Glutamatergic neuron (in vitro differentiated cells): ENCODE results near the gene HDAC4. TPM values are rescaled to one million over a fixed set of nuclear protein-coding genes. Genes with fewer than 3 reads are reported as not detected.

Source experiments
- DNase-seq: peaks from one replicate; pipeline ENCODE4 v3.0.0; 2022
- H3K27ac Mint-ChIP-seq: one replicate; pipeline ENCODE4 v1.8.0; 2020; ENCODE audit warnings: mild to moderate bottlenecking, mixed read lengths, inconsistent platforms; ENCODE audit not compliant: unreplicated experiment
- H3K27me3 Mint-ChIP-seq: one replicate; pipeline ENCODE4 v1.8.0; 2020; ENCODE audit warnings: mild to moderate bottlenecking, moderate library complexity, mixed read lengths, inconsistent platforms; ENCODE audit not compliant: unreplicated experiment
- H3K36me3 Mint-ChIP-seq: one replicate; pipeline ENCODE4 v1.8.0; 2020; ENCODE audit warnings: mild to moderate bottlenecking, mixed read lengths, inconsistent platforms; ENCODE audit not compliant: unreplicated experiment
- H3K4me1 Mint-ChIP-seq: one replicate; pipeline ENCODE4 v1.8.0; 2020; ENCODE audit warnings: mild to moderate bottlenecking, low read depth, mixed read lengths, inconsistent platforms; ENCODE audit not compliant: unreplicated experiment
- H3K4me3 Mint-ChIP-seq: one replicate; pipeline ENCODE4 v1.8.0; 2020; ENCODE audit warnings: mild to moderate bottlenecking, mixed read lengths, inconsistent platforms; ENCODE audit not compliant: unreplicated experiment
- H3K9me3 Mint-ChIP-seq: one replicate; pipeline ENCODE4 v1.8.0; 2020; ENCODE audit warnings: mild to moderate bottlenecking, moderate library complexity, mixed read lengths, inconsistent platforms; ENCODE audit not compliant: unreplicated experiment
- total RNA-seq: library from RNA; stranded (reverse); fragmentation: NEBNext Ultra II Directional; extraction: Animal tissue kit (Norgen Biotek cat#: 25700); gene quantifications from one replicate; pipeline ENCODE4 v1.2.1, GENCODE V29; 2021; ENCODE audit not compliant: unreplicated experiment
- TF ChIP-seq, protein P1 (sequence below): fragments of 200-600 bp; sonication (generic); IDR thresholded peaks from one replicate; pipeline ENCODE4 v1.5.0; 2021; ENCODE audit not compliant: partially characterized antibody, unreplicated experiment

Gene HDAC4
- total RNA-seq, 1 donor from 2014 or later: 90.6 TPM

DNA sequence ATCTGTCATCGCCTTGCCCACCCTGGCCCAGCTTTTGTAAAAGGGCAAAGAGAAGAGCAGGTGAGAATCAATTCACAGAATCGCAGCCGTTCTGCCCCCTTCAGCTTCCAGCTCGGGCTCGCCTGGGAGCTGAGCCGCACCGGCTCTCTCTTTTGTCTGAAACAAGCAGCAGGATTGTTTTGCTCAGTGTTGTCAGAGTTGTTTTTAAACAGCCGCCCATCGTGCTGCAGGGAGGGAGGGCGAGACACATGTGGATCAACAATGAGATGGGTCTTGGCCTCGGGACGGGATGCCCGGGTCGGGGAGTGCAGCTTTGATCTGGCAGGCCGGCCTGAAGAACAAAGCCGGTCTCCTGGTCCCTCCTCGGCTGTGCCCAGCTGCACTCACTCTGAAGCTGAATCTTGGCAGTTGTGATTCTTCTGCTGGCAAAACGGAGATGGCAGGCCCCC lies 39.7 kb upstream of the HDAC4 start:
- H3K27ac Mint-ChIP-seq: no peak overlapping the region
- peaks cover 13% of the 10 kb centered on the region for H3K36me3 Mint-ChIP-seq
- no peak overlapping the region for H3K4me3 Mint-ChIP-seq
- DNase-seq: no peak
- H3K27me3 Mint-ChIP-seq: peaks cover 9% of the 10 kb centered on the region
- peaks cover 12% of the 10 kb centered on the region for H3K9me3 Mint-ChIP-seq
- TF ChIP-seq, protein P1, sequence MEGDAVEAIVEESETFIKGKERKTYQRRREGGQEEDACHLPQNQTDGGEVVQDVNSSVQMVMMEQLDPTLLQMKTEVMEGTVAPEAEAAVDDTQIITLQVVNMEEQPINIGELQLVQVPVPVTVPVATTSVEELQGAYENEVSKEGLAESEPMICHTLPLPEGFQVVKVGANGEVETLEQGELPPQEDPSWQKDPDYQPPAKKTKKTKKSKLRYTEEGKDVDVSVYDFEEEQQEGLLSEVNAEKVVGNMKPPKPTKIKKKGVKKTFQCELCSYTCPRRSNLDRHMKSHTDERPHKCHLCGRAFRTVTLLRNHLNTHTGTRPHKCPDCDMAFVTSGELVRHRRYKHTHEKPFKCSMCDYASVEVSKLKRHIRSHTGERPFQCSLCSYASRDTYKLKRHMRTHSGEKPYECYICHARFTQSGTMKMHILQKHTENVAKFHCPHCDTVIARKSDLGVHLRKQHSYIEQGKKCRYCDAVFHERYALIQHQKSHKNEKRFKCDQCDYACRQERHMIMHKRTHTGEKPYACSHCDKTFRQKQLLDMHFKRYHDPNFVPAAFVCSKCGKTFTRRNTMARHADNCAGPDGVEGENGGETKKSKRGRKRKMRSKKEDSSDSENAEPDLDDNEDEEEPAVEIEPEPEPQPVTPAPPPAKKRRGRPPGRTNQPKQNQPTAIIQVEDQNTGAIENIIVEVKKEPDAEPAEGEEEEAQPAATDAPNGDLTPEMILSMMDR: no peak
- H3K4me1 Mint-ChIP-seq: peaks cover 29% of the 10 kb centered on the region

DNA sequence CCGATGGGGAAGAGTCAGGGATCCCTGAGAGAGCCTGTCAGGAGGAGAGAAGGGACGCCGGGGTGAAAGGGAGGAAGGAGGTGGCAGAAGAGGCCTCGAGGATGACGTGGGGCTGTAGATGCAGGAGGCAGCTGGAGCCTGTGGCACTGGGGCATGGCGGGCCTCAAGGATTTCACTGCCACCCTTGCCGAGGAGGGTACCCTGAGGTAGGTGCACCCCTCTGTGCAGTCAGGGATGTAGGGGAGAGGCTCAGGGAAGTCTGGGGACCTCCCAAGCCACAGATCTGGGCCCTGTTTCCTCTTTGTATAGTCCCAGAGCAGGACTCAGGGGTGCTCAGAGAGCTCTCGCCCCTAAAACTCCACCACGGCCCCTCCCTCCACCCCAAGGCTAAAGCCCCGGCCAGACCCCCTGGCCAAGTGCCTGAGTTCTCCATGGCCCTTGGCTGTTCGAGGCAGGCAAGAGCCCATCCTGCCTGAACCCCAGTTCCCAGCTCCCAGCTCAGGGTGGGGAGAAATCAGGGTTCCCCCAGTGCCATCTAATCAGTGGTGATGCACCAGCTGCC lies 39.0 kb upstream of the HDAC4 start:
- no peak for DNase-seq
- H3K4me1 Mint-ChIP-seq: peaks cover 29% of the 10 kb centered on the region
- H3K36me3 Mint-ChIP-seq: peaks cover 13% of the 10 kb centered on the region
- TF ChIP-seq, protein P1: no peak
- no peak overlapping the region for H3K4me3 Mint-ChIP-seq
- H3K9me3 Mint-ChIP-seq: peaks cover 12% of the 10 kb centered on the region
- H3K27ac Mint-ChIP-seq: no peak overlapping the region
- peaks cover 7% of the 10 kb centered on the region for H3K27me3 Mint-ChIP-seq

DNA sequence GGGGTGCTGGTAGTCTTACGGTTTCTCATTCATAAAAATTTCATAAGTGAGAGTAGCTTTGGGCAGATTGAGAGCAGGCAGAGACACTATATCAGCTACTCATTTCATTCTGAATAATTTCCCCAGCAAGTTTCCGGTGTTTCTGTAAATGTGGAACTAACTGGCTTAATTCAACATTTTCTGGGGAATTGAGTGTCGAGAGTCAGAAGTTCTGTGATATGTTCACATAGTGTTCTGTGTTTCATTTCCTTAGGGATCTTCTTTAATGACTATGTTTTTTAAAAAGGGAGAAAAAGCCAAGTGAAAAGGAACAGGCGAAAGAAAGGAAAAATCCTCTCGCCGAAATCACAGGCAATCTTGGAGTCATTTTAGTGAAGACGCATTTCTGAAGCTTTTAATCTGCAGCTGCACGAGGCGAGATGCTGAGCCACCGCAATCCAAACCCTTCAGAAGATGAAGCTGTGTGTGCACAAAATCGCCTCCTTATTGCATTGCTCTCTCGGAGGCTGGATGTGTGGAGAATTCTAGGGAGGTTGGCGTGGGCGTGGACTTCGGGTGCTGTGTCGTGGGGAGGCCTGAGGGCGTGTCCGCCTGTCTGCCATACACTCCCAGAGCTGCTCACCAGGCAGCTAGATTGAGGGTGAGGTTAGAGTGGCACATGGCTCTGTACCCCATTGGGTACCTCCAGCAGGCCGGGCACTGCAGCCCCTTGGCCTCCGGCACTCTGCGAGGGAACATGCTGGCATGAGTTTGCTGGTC lies 38.4 kb upstream of the HDAC4 start:
- Mint-ChIP-seq H3K4me1 (peaks cover 29% of the 10 kb centered on the region), H3K27ac (no peak overlapping the region), H3K4me3 (no peak overlapping the region), H3K27me3 (peaks cover 7% of the 10 kb centered on the region), H3K9me3 (peaks cover 12% of the 10 kb centered on the region), H3K36me3 (peaks cover 13% of the 10 kb centered on the region)
- TF ChIP-seq, protein P1: no peak
- no peak for DNase-seq

DNA sequence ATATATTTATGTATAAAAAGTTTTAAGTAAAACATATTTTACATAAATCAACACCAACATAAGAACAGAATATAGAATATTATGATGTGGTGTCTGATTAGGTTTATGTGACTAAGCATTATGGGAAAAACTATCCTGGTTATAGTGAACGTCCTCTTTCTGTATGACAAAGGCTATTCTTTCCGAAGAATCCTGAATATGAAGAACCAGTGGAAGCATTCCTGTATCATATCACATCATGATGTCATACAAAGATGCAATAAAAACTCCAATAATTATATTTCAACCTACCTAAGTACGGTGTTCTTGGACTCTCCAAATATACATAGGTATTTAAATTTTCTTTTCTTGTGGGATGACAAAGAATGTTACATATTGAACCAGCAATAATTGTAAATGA lies 37.5 kb upstream of the HDAC4 start:
- TF ChIP-seq, protein P1: no peak
- peaks cover 7% of the 10 kb centered on the region for H3K27me3 Mint-ChIP-seq
- H3K27ac Mint-ChIP-seq: no peak overlapping the region

More for the DNA sequence above, 37.5 kb upstream of the HDAC4 start:
- H3K9me3 Mint-ChIP-seq: peaks cover 11% of the 10 kb centered on the region
- H3K4me3 Mint-ChIP-seq: no peak overlapping the region
- H3K4me1 Mint-ChIP-seq: peaks cover 29% of the 10 kb centered on the region
- H3K36me3 Mint-ChIP-seq: peaks cover 9% of the 10 kb centered on the region
- no peak for DNase-seq
